H1 (cell line): ENCODE data around the gene CASK. TPM values are rescaled to one million over a fixed set of nuclear protein-coding genes. Genes with fewer than 3 reads are reported as not detected.

Experiments used
- ATF2 ChIP-seq: IDR thresholded peaks from 2 replicates; pipeline ENCODE4 v1.6.1; 2012; ENCODE audit warnings: low read length, inconsistent platforms
- CEBPB ChIP-seq: IDR thresholded peaks from 2 replicates; pipeline ENCODE4 v1.6.1; 2012; ENCODE audit warnings: low read depth, low read length
- MAFK ChIP-seq: IDR thresholded peaks from 2 replicates; pipeline ENCODE4 v1.6.1; 2012; ENCODE audit warnings: low read depth, mild to moderate bottlenecking, improper control_type of control experiment, low read length
- SP4 ChIP-seq: IDR thresholded peaks from 2 replicates; pipeline ENCODE4 v1.6.1; 2012; ENCODE audit warnings: low read length, inconsistent platforms
- ZNF274 ChIP-seq: IDR thresholded peaks from 2 replicates; pipeline ENCODE4 v1.7.0; 2012; ENCODE audit warnings: low read length, borderline replicate concordance; ENCODE audit errors: extremely low read depth
- polyA plus RNA-seq, 7 experiments: library from polyadenylated mRNA; depleted of rRNA in 3 of 7; stranded (reverse) in 5 of 7; unstranded in 2 of 7; fragments of >200 nt in 5 of 7; fragments of 200-250 nt in 2 of 7; gene quantifications; 1 replicate in 5 of 7; 2 replicates in 1 of 7; 4 replicates in 1 of 7; pipeline versions ENCODE4 v1.2.1 to v1.2.3, GENCODE V29; 2011 to 2013; ENCODE audit warnings: missing spikeins in 2 of 7, mixed read lengths in 2 of 7
- total RNA-seq: library from RNA; stranded (reverse); fragmentation: NEBNext Ultra II Directional; extraction: Animal tissue kit (Norgen Biotek cat#: 25700); gene quantifications from 2 replicates; pipeline ENCODE4 v1.2.1, GENCODE V29; 2021
- TF ChIP-seq, protein P1 (sequence below): IDR thresholded peaks from 2 replicates; pipeline ENCODE4 v1.6.1; 2011; ENCODE audit warnings: low read length, improper control_type of control experiment
- TF ChIP-seq, protein P2 (sequence below): fragments of 300-600 bp; sonication (generic); IDR thresholded peaks from 2 replicates; pipeline ENCODE4 v1.7.1; 2012; ENCODE audit warnings: low read length, moderate library complexity, mild to moderate bottlenecking, inconsistent platforms; ENCODE audit not compliant: insufficient replicate concordance

CASK gene
- total and polyA plus RNA-seq, 2 of the 8 experiments (the other 6 are each of a cell fraction or from before 2014, with no cell fraction given), result 21.6 to 55.1 TPM

DNA sequence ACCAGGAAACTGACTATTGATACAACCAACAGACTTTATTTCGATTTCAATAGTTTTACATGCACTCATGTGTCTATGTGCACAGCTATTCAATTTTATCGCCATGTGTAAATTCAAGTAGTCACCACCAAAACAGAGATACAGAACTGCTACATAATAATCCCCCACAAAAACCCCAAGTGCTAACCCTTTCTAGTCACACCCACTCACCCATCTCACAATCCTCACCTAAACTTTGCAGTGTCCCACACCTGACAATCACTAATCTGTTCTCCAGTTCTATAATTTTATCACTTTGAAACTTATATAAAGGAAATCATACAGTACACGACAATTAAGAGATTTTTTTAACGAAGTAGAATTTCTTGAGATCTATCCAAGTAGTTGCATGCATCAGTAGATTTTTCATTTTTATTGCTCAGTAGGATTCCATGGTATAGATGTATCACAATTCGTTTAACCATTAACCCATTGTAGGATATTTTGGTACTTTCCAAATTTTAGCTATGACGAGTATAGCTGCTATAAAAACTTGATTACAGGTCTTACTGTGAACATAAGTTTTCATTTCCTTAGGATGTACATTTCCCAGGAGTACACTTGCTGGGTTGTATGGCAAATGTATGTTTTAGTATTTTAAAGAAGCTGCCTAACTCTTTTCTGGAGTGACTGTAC, 85.9 kb downstream of the CASK start (continued):
- TF ChIP-seq ATF2 (no peak), ZNF274 (no peak), SP4 (no peak), CEBPB (no peak), MAFK (no peak)
- TF ChIP-seq, protein P1, sequence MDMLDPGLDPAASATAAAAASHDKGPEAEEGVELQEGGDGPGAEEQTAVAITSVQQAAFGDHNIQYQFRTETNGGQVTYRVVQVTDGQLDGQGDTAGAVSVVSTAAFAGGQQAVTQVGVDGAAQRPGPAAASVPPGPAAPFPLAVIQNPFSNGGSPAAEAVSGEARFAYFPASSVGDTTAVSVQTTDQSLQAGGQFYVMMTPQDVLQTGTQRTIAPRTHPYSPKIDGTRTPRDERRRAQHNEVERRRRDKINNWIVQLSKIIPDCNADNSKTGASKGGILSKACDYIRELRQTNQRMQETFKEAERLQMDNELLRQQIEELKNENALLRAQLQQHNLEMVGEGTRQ, result no peak
- TF ChIP-seq, protein P2, sequence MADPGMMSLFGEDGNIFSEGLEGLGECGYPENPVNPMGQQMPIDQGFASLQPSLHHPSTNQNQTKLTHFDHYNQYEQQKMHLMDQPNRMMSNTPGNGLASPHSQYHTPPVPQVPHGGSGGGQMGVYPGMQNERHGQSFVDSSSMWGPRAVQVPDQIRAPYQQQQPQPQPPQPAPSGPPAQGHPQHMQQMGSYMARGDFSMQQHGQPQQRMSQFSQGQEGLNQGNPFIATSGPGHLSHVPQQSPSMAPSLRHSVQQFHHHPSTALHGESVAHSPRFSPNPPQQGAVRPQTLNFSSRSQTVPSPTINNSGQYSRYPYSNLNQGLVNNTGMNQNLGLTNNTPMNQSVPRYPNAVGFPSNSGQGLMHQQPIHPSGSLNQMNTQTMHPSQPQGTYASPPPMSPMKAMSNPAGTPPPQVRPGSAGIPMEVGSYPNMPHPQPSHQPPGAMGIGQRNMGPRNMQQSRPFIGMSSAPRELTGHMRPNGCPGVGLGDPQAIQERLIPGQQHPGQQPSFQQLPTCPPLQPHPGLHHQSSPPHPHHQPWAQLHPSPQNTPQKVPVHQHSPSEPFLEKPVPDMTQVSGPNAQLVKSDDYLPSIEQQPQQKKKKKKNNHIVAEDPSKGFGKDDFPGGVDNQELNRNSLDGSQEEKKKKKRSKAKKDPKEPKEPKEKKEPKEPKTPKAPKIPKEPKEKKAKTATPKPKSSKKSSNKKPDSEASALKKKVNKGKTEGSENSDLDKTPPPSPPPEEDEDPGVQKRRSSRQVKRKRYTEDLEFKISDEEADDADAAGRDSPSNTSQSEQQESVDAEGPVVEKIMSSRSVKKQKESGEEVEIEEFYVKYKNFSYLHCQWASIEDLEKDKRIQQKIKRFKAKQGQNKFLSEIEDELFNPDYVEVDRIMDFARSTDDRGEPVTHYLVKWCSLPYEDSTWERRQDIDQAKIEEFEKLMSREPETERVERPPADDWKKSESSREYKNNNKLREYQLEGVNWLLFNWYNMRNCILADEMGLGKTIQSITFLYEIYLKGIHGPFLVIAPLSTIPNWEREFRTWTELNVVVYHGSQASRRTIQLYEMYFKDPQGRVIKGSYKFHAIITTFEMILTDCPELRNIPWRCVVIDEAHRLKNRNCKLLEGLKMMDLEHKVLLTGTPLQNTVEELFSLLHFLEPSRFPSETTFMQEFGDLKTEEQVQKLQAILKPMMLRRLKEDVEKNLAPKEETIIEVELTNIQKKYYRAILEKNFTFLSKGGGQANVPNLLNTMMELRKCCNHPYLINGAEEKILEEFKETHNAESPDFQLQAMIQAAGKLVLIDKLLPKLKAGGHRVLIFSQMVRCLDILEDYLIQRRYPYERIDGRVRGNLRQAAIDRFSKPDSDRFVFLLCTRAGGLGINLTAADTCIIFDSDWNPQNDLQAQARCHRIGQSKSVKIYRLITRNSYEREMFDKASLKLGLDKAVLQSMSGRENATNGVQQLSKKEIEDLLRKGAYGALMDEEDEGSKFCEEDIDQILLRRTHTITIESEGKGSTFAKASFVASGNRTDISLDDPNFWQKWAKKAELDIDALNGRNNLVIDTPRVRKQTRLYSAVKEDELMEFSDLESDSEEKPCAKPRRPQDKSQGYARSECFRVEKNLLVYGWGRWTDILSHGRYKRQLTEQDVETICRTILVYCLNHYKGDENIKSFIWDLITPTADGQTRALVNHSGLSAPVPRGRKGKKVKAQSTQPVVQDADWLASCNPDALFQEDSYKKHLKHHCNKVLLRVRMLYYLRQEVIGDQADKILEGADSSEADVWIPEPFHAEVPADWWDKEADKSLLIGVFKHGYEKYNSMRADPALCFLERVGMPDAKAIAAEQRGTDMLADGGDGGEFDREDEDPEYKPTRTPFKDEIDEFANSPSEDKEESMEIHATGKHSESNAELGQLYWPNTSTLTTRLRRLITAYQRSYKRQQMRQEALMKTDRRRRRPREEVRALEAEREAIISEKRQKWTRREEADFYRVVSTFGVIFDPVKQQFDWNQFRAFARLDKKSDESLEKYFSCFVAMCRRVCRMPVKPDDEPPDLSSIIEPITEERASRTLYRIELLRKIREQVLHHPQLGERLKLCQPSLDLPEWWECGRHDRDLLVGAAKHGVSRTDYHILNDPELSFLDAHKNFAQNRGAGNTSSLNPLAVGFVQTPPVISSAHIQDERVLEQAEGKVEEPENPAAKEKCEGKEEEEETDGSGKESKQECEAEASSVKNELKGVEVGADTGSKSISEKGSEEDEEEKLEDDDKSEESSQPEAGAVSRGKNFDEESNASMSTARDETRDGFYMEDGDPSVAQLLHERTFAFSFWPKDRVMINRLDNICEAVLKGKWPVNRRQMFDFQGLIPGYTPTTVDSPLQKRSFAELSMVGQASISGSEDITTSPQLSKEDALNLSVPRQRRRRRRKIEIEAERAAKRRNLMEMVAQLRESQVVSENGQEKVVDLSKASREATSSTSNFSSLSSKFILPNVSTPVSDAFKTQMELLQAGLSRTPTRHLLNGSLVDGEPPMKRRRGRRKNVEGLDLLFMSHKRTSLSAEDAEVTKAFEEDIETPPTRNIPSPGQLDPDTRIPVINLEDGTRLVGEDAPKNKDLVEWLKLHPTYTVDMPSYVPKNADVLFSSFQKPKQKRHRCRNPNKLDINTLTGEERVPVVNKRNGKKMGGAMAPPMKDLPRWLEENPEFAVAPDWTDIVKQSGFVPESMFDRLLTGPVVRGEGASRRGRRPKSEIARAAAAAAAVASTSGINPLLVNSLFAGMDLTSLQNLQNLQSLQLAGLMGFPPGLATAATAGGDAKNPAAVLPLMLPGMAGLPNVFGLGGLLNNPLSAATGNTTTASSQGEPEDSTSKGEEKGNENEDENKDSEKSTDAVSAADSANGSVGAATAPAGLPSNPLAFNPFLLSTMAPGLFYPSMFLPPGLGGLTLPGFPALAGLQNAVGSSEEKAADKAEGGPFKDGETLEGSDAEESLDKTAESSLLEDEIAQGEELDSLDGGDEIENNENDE, result no peak
